H1 (cell line): Measurements from ENCODE around the gene PPP1R1C. TPM values are rescaled to one million over a fixed set of nuclear protein-coding genes. Genes with fewer than 3 reads are reported as not detected.

Experiments used
- CTCF ChIA-PET: fragments of 300-600 bp; sonication (Branson Sonifier 250); formaldehyde crosslinking; loops from one replicate; lab custom pipeline; 2021; ENCODE audit not compliant: partially characterized antibody; lab: Charles Lee
- POLR2A ChIA-PET: fragments of 300-600 bp; sonication (Branson Sonifier 250); formaldehyde crosslinking; loops from one replicate; lab custom pipeline; 2021; ENCODE audit warnings: inconsistent platforms; ENCODE audit not compliant: partially characterized antibody; lab: Charles Lee
- DNase-seq, 2 experiments: peaks; one replicate each; pipeline versions ENCODE4 v3.0.0 to v3.0.0-alpha.2; 2010 to 2022; ENCODE audit warnings: low spot score in 2 of 2, low read depth in 1 of 2, mixed read lengths in 1 of 2
- FAIRE-seq: peaks from 2 replicates; lab custom pipeline; 2011; peaks lifted over from hg19 to GRCh38; lab: Jason Lieb, UNC
- H2AFZ ChIP-seq: 2 replicates; pipeline ENCODE4 v1.8.1; 2012; ENCODE audit warnings: low read length, inconsistent platforms
- H2AK5ac ChIP-seq: 2 replicates; pipeline ENCODE4 v1.6.1; 2013; ENCODE audit warnings: low read depth, low read length
- H2BK120ac ChIP-seq: replicated peaks from 2 replicates; pipeline ENCODE3; 2013; ENCODE audit warnings: low read depth, low read length, inconsistent platforms
- H2BK12ac ChIP-seq: 2 replicates; pipeline ENCODE4 v1.6.1; 2013; ENCODE audit warnings: low read depth, low read length
- H2BK15ac ChIP-seq: 2 replicates; pipeline ENCODE4 v1.6.1; 2013; ENCODE audit warnings: low read length
- H2BK20ac ChIP-seq: 2 replicates; pipeline ENCODE4 v1.6.1; 2013; ENCODE audit warnings: low read length
- H2BK5ac ChIP-seq: 2 replicates; pipeline ENCODE4 v1.6.1; 2013; ENCODE audit warnings: low read depth, low read length
- H3K14ac ChIP-seq: 2 replicates; pipeline ENCODE4 v1.6.1; 2013; ENCODE audit warnings: inconsistent platforms; ENCODE audit not compliant: insufficient read length
- H3K18ac ChIP-seq: 2 replicates; pipeline ENCODE4 v1.6.1; 2013; ENCODE audit warnings: low read length; ENCODE audit errors: extremely low read depth
- H3K23ac ChIP-seq: 2 replicates; pipeline ENCODE4 v1.6.1; 2013; ENCODE audit warnings: inconsistent platforms; ENCODE audit not compliant: insufficient read length
- H3K23me2 ChIP-seq: 2 replicates; pipeline ENCODE4 v1.6.1; 2013; ENCODE audit warnings: low read depth, low read length
- H3K27ac ChIP-seq: 2 replicates; pipeline ENCODE4 v1.6.1; 2011; ENCODE audit warnings: low read depth, low read length, inconsistent platforms
- H3K27me3 ChIP-seq, 4 experiments: replicated peaks in 1 of 4; 1 replicate in 1 of 4; 2 replicates in 3 of 4; pipeline versions ENCODE4 v1.6.1 to v1.8.1; 2011 to 2013; ENCODE audit warnings: low read length in 3 of 4, mild to moderate bottlenecking in 3 of 4, inconsistent platforms in 2 of 4, mixed read lengths in 2 of 4, moderate library complexity in 1 of 4; ENCODE audit not compliant: control insufficient read depth in 3 of 4, insufficient read depth in 3 of 4; ENCODE audit errors: extremely low read depth in 1 of 4
- H3K36me3 ChIP-seq, 4 experiments: 2 replicates each; pipeline versions ENCODE4 v1.6.1 to v1.8.1; 2011 to 2013; ENCODE audit warnings: mild to moderate bottlenecking in 4 of 4, low read length in 3 of 4, moderate library complexity in 2 of 4, control low read depth in 1 of 4, inconsistent platforms in 1 of 4; ENCODE audit not compliant: insufficient read depth in 4 of 4, control insufficient read depth in 2 of 4
- H3K4ac ChIP-seq: replicated peaks from 2 replicates; pipeline ENCODE3; 2013; ENCODE audit warnings: low read length, low read depth, mixed read lengths, inconsistent platforms; ENCODE audit not compliant: insufficient read length
- H3K4me1 ChIP-seq, 4 experiments: replicated peaks in 1 of 4; 1 replicate in 1 of 4; 2 replicates in 3 of 4; pipeline versions ENCODE4 v1.6.1 to v1.8.1; 2011 to 2013; ENCODE audit warnings: low read length in 3 of 4, inconsistent platforms in 2 of 4, mixed read lengths in 1 of 4; ENCODE audit not compliant: insufficient read depth in 4 of 4, control insufficient read depth in 3 of 4
- H3K4me2 ChIP-seq, 2 experiments: 2 replicates each; pipeline versions ENCODE4 v1.6.1 to v1.8.1; 2011 to 2013; ENCODE audit warnings: low read depth in 2 of 2, low read length in 2 of 2, control low read depth in 1 of 2, inconsistent platforms in 1 of 2, mild to moderate bottlenecking in 1 of 2; ENCODE audit not compliant: insufficient read depth in 1 of 2
- H3K4me3 ChIP-seq, 4 experiments: fragments of 200-600, 300-600 bp in 1 of 4; sonication (generic), shearing (Covaris generic), sonication (Bioruptor Twin) in 1 of 4; 2 replicates each; pipeline versions ENCODE4 v1.5.1 to v1.8.1; 2011 to 2016; ENCODE audit warnings: low read length in 4 of 4, low read depth in 3 of 4, control low read depth in 2 of 4, inconsistent platforms in 2 of 4, mild to moderate bottlenecking in 2 of 4, mixed read lengths in 1 of 4, moderate library complexity in 1 of 4; ENCODE audit not compliant: insufficient read depth in 2 of 4; ENCODE audit errors: extremely low read depth in 1 of 4
- H3K56ac ChIP-seq: replicated peaks from 2 replicates; pipeline ENCODE3; 2013; ENCODE audit warnings: low read depth, mild to moderate bottlenecking, mixed read lengths, low read length, inconsistent platforms; ENCODE audit not compliant: insufficient read length
- H3K79me1 ChIP-seq: 2 replicates; pipeline ENCODE4 v1.6.1; 2013; ENCODE audit warnings: low read depth, low read length, control low read depth
- H3K79me2 ChIP-seq, 2 experiments: 2 replicates each; pipeline versions ENCODE4 v1.6.1 to v1.8.1; 2012 to 2013; ENCODE audit warnings: low read length in 2 of 2, mild to moderate bottlenecking in 2 of 2, inconsistent platforms in 1 of 2; ENCODE audit not compliant: insufficient read depth in 2 of 2, control insufficient read depth in 1 of 2
- H3K9ac ChIP-seq, 4 experiments: replicated peaks in 1 of 4; 1 replicate in 1 of 4; 2 replicates in 3 of 4; pipeline versions ENCODE4 v1.6.1 to v1.8.1; 2011 to 2013; ENCODE audit warnings: low read depth in 3 of 4, low read length in 3 of 4, control low read depth in 2 of 4, mild to moderate bottlenecking in 2 of 4, moderate library complexity in 2 of 4, inconsistent platforms in 1 of 4; ENCODE audit errors: extremely low read depth in 1 of 4
- H3K9me3 ChIP-seq, 2 experiments: 2 replicates each; pipeline versions ENCODE4 v1.6.1 to v1.8.1; 2012 to 2013; ENCODE audit warnings: mild to moderate bottlenecking in 2 of 2, moderate library complexity in 2 of 2, control low read depth in 1 of 2, inconsistent platforms in 1 of 2, low read depth in 1 of 2, low read length in 1 of 2, mixed read lengths in 1 of 2; ENCODE audit not compliant: insufficient read depth in 2 of 2
- H4K20me1 ChIP-seq, 2 experiments: replicated peaks in 1 of 2; 2 replicates each; pipeline versions ENCODE3 to v1.8.1; 2011 to 2013; ENCODE audit warnings: inconsistent platforms in 2 of 2, low read length in 2 of 2, mild to moderate bottlenecking in 1 of 2; ENCODE audit not compliant: insufficient read depth in 2 of 2, control insufficient read depth in 1 of 2
- H4K5ac ChIP-seq: 2 replicates; pipeline ENCODE4 v1.6.1; 2013; ENCODE audit warnings: low read length, low read depth, mixed read lengths, inconsistent platforms; ENCODE audit not compliant: insufficient read length
- H4K8ac ChIP-seq: 2 replicates; pipeline ENCODE4 v1.8.0; 2013; ENCODE audit warnings: mild to moderate bottlenecking, moderate library complexity, low read length, inconsistent platforms; ENCODE audit not compliant: insufficient read depth; ENCODE audit errors: extremely low read depth
- H4K91ac ChIP-seq: replicated peaks from 2 replicates; pipeline ENCODE3; 2013; ENCODE audit warnings: low read length, mixed read lengths, inconsistent platforms; ENCODE audit not compliant: insufficient read length
- FOSL1 ChIP-seq: IDR thresholded peaks from 2 replicates; pipeline ENCODE4 v1.6.1; 2011; ENCODE audit warnings: mild to moderate bottlenecking, low read depth, low read length, moderate library complexity; ENCODE audit not compliant: insufficient read depth
- KDM1A ChIP-seq: fragments of 200-600, 300-600 bp; sonication (generic); IDR thresholded peaks from 2 replicates; pipeline ENCODE4 v1.7.1; 2016; ENCODE audit warnings: mild to moderate bottlenecking, low read length, borderline replicate concordance
- POLR2A ChIP-seq, 2 experiments: IDR thresholded peaks; 1 replicate in 1 of 2; 2 replicates in 1 of 2; pipeline ENCODE4 v1.6.1; 2011; ENCODE audit warnings: low read depth in 2 of 2, low read length in 2 of 2, mild to moderate bottlenecking in 2 of 2; ENCODE audit errors: control extremely low read depth in 1 of 2
- RNF2 ChIP-seq: fragments of 200-900, 300-1000 bp; sonication (generic); IDR thresholded peaks from 2 replicates; pipeline ENCODE4 v1.7.1; 2016; ENCODE audit warnings: borderline replicate concordance, low read depth, mild to moderate bottlenecking, antibody characterized with exemption, low read length; ENCODE audit not compliant: poor library complexity, severe bottlenecking; ENCODE audit errors: missing control alignments
- YY1 ChIP-seq: IDR thresholded peaks from 2 replicates; pipeline ENCODE4 v1.6.1; 2011; ENCODE audit warnings: low read depth, mild to moderate bottlenecking, low read length
- WGBS, 2 experiments: shearing (Covaris generic) in 1 of 2; methylation state at CpG; one replicate each; pipeline versions ENCODE4 v1.1.6 to v1.1.7; 2013 to 2015; ENCODE audit warnings: low lambda C conversion rate in 2 of 2, mixed read lengths in 2 of 2, inconsistent platforms in 1 of 2, low coverage in 1 of 2, missing lambda C conversion rate in 1 of 2; ENCODE audit not compliant: insufficient replicate concordance in 2 of 2, insufficient coverage in 1 of 2, insufficient read length in 1 of 2; ENCODE audit errors: extremely low coverage in 1 of 2, missing lambda C conversion rate in 1 of 2; 5-methylcytosine and 5-hydroxymethylcytosine counted together
- polyA plus RNA-seq, 7 experiments: library from polyadenylated mRNA; depleted of rRNA in 3 of 7; stranded (reverse) in 5 of 7; unstranded in 2 of 7; fragments of >200 nt in 5 of 7; fragments of 200-250 nt in 2 of 7; gene quantifications; 1 replicate in 5 of 7; 2 replicates in 1 of 7; 4 replicates in 1 of 7; pipeline versions ENCODE4 v1.2.1 to v1.2.3, GENCODE V29; 2011 to 2013; ENCODE audit warnings: missing spikeins in 2 of 7, mixed read lengths in 2 of 7
- total RNA-seq: library from RNA; stranded (reverse); fragmentation: NEBNext Ultra II Directional; extraction: Animal tissue kit (Norgen Biotek cat#: 25700); gene quantifications from 2 replicates; pipeline ENCODE4 v1.2.1, GENCODE V29; 2021

Gene PPP1R1C
- total and polyA plus RNA-seq, 2 of the 8 experiments (the other 6 are each of a cell fraction or from before 2014, with no cell fraction given), result 1.3 to 5.3 TPM

DNA sequence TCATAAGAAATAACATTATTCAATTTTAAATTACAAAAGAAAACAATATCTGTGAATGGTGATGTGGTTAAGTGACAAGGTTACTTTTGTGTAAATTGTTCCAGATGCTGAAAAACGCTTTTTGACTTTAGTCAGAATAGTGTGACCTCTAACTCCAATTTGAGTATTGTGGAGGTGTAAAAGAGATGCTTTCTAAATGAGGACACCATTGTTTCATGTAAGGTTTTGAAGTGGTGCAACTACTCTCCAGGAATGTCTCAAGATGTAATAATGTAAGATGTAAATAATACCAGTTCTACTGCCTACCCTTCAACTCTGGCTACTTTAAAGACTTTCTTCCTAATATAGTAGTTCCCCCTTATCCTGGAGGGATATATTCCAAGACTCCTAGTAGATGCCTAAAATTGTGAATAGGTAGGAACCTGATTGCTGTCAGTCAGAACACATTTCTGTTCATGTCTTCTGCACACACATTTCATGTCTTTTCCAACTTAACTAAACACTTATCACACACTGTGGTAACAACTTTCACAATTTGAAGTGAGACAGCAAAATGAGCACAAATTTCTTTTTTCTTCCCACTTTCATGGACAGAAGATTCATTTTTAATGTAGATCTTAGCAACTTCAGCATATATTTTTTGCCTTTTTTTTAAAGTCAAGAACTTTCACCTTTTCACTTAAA lies 39.1 kb upstream of the PPP1R1C start:
- Histone ChIP-seq H4K8ac (no peak overlapping the region), H4K20me1 (no peaks in the 10 kb centered on the region), H2BK15ac (no peak overlapping the region), H3K79me1 (no peaks in the 10 kb centered on the region), H3K36me3 (no peaks in the 10 kb centered on the region), H3K23ac (no peak overlapping the region), H2BK20ac (no peak overlapping the region), H3K9ac (no peak overlapping the region), H3K18ac (no peak overlapping the region), H3K23me2 (no peaks in the 10 kb centered on the region), H3K14ac (no peak overlapping the region), H2BK120ac (no peak overlapping the region), H2BK12ac (no peak overlapping the region), H3K27ac (no peak overlapping the region), H3K9me3 (no peaks in the 10 kb centered on the region), H3K56ac (peak overlapping the region; percentile 37), H2BK5ac (no peak overlapping the region), H3K4me1 (no peaks in the 10 kb centered on the region), H3K4ac (no peak overlapping the region), H4K5ac (no peak overlapping the region), H3K4me2 (no peak overlapping the region), H3K4me3 (no peak overlapping the region), H3K27me3 (peaks cover 0 to 2% (median 0%) of the 10 kb centered on the region in 4 experiments; a peak in 1 of 7 replicates), H3K79me2 (no peaks in the 10 kb centered on the region), H2AK5ac (no peak overlapping the region), H4K91ac (no peak overlapping the region), H2AFZ (peak overlapping the region; percentile 17; the same call in 1 of the 2 replicates)
- WGBS, 2 experiments, result 85% methylated on average over 1 of the region's 1 CpG; no CpG with 5 or more reads in 1 of the 2 experiments
- TF ChIP-seq POLR2A (IDR thresholded peaks at IDR 0.05; ENCODE audit: control extremely low read depth in 1 of 2, low read depth in 2 of 2, low read length in 2 of 2) (no peak), KDM1A (no peak), FOSL1 (no peak), RNF2 (no peak), YY1 (no peak)
- FAIRE-seq, result no peak
- no peak for DNase-seq
- CTCF ChIA-PET, result interaction anchor here (0.5 kb wide), 1 partner anchor 703 kb away, joined by 4 read pairs; no protein-coding TSS in a partner anchor
- POLR2A ChIA-PET, result no interaction called here
